ENCODE measurements around the gene LCLAT1. TPM values are rescaled to one million over a fixed set of nuclear protein-coding genes. Genes with fewer than 3 reads are reported as not detected.
"Not testable (repeated sequence)": the region's sequence is repeated elsewhere in the genome, so short reads cannot be mapped to it uniquely, and the experiment has no call there.

Gene LCLAT1
- total and polyA plus RNA-seq, 2 donors: 4.5 to 22.8 TPM

GRCh38 chr2:30454571-30454970 is 7.5 kb downstream of the LCLAT1 start:
- no peak for DNase-seq (ENCODE audit: extremely low spot score)
- WGBS: 59% methylated on average over 6 of the region's 6 CpGs
- no peak overlapping the region for H3K4me3 ChIP-seq (ENCODE audit: low read depth, low read length)
- no peaks in the 10 kb centered on the region for H3K36me3 ChIP-seq (ENCODE audit: insufficient read depth)
- no peaks in the 10 kb centered on the region for H3K4me1 ChIP-seq (ENCODE audit: insufficient read depth)
- peak overlapping the region; percentile 1 for H3K27ac ChIP-seq (ENCODE audit: low read depth)

GRCh38 chr2:30455114-30455738 is 8.2 kb downstream of the LCLAT1 start:
- Histone ChIP-seq H3K4me3 (ENCODE audit: low read depth, low read length) (no peak overlapping the region), H3K27ac (ENCODE audit: low read depth) (no peak overlapping the region), H3K4me1 (ENCODE audit: insufficient read depth) (no peaks in the 10 kb centered on the region), H3K36me3 (ENCODE audit: insufficient read depth) (no peaks in the 10 kb centered on the region)
- WGBS: 41% methylated on average over 7 of the region's 7 CpGs
- DNase-seq (ENCODE audit: extremely low spot score): no peak

GRCh38 chr2:30456106-30456505 is 9.1 kb downstream of the LCLAT1 start:
- WGBS: 97% methylated on average over 2 of the region's 2 CpGs

GRCh38 chr2:30456579-30456978 is 9.5 kb downstream of the LCLAT1 start:
- no peaks in the 10 kb centered on the region for H3K4me1 ChIP-seq (ENCODE audit: insufficient read depth)
- no peak for DNase-seq (ENCODE audit: extremely low spot score)
- H3K4me3 ChIP-seq (ENCODE audit: low read depth, low read length): no peak overlapping the region
- 82% methylated on average over 2 of the region's 2 CpGs for WGBS
- H3K36me3 ChIP-seq (ENCODE audit: insufficient read depth): no peaks in the 10 kb centered on the region
- no peak overlapping the region for H3K27ac ChIP-seq (ENCODE audit: low read depth)

More at GRCh38 chr2:30456106-30456505, 9.1 kb downstream of the LCLAT1 start:
- DNase-seq (ENCODE audit: extremely low spot score): no peak
- no peak overlapping the region for H3K4me3 ChIP-seq (ENCODE audit: low read depth, low read length)
- H3K4me1 ChIP-seq (ENCODE audit: insufficient read depth): no peaks in the 10 kb centered on the region
- no peak overlapping the region for H3K27ac ChIP-seq (ENCODE audit: low read depth)
- no peaks in the 10 kb centered on the region for H3K36me3 ChIP-seq (ENCODE audit: insufficient read depth)

GRCh38 chr2:30457296-30457695 is 10.2 kb downstream of the LCLAT1 start:
- no peak for DNase-seq (ENCODE audit: extremely low spot score)
- Histone ChIP-seq H3K4me3 (ENCODE audit: low read depth, low read length) (no peak overlapping the region), H3K27ac (ENCODE audit: low read depth) (no peak overlapping the region), H3K4me1 (ENCODE audit: insufficient read depth) (no peaks in the 10 kb centered on the region), H3K36me3 (ENCODE audit: insufficient read depth) (no peaks in the 10 kb centered on the region)

GRCh38 chr2:30459140-30459539 is 12.1 kb downstream of the LCLAT1 start:
- DNase-seq (ENCODE audit: extremely low spot score): no peak
- WGBS: 72% methylated on average over 2 of the region's 2 CpGs
- no peak overlapping the region for H3K4me3 ChIP-seq (ENCODE audit: low read depth, low read length)
- no peaks in the 10 kb centered on the region for H3K4me1 ChIP-seq (ENCODE audit: insufficient read depth)
- no peaks in the 10 kb centered on the region for H3K36me3 ChIP-seq (ENCODE audit: insufficient read depth)
- no peak overlapping the region for H3K27ac ChIP-seq (ENCODE audit: low read depth)

GRCh38 chr2:30462131-30462857 is 15.2 kb downstream of the LCLAT1 start:
- DNase-seq (ENCODE audit: extremely low spot score): no peak
- WGBS: 86% methylated on average over 4 of the region's 4 CpGs
- no peak overlapping the region for H3K4me3 ChIP-seq (ENCODE audit: low read depth, low read length)
- H3K27ac ChIP-seq (ENCODE audit: low read depth): no peak overlapping the region
- no peaks in the 10 kb centered on the region for H3K36me3 ChIP-seq (ENCODE audit: insufficient read depth)
- H3K4me1 ChIP-seq (ENCODE audit: insufficient read depth): no peaks in the 10 kb centered on the region

- no peaks in the 10 kb centered on the region for H3K4me1 ChIP-seq (ENCODE audit: insufficient read depth)
- H3K4me3 ChIP-seq (ENCODE audit: low read depth, low read length): no peak overlapping the region
- H3K36me3 ChIP-seq (ENCODE audit: insufficient read depth): no peaks in the 10 kb centered on the region
- WGBS: 39% methylated on average over 2 of the region's 2 CpGs
- DNase-seq (ENCODE audit: extremely low spot score): no peak
- H3K27ac ChIP-seq (ENCODE audit: low read depth): no peak overlapping the region
These were observed 16.5 kb downstream of the LCLAT1 start for GRCh38 chr2:30463535-30463934.

- Histone ChIP-seq H3K4me1 (ENCODE audit: insufficient read depth) (no peaks in the 10 kb centered on the region), H3K36me3 (ENCODE audit: insufficient read depth) (no peaks in the 10 kb centered on the region), H3K4me3 (ENCODE audit: low read depth, low read length) (no peak overlapping the region), H3K27ac (ENCODE audit: low read depth) (no peak overlapping the region)
- 78% methylated on average over 4 of the region's 4 CpGs for WGBS
- DNase-seq (ENCODE audit: extremely low spot score): no peak
These were observed 17.6 kb downstream of the LCLAT1 start for GRCh38 chr2:30464544-30465170.

GRCh38 chr2:30465171-30465545 is 18.1 kb downstream of the LCLAT1 start:
- H3K36me3 ChIP-seq (ENCODE audit: insufficient read depth): no peaks in the 10 kb centered on the region
- peak overlapping the region; percentile 1 for H3K27ac ChIP-seq (ENCODE audit: low read depth)
- H3K4me1 ChIP-seq (ENCODE audit: insufficient read depth): no peaks in the 10 kb centered on the region
- no peak overlapping the region for H3K4me3 ChIP-seq (ENCODE audit: low read depth, low read length)
- no peak for DNase-seq (ENCODE audit: extremely low spot score)
- WGBS: 74% methylated on average over 3 of the region's 3 CpGs

- Histone ChIP-seq H3K4me1 (ENCODE audit: insufficient read depth) (no peaks in the 10 kb centered on the region), H3K27ac (ENCODE audit: low read depth) (no peak overlapping the region), H3K36me3 (ENCODE audit: insufficient read depth) (no peaks in the 10 kb centered on the region), H3K4me3 (ENCODE audit: low read depth, low read length) (no peak overlapping the region)
- WGBS: 94% methylated on average over 1 of the region's 1 CpG
- DNase-seq (ENCODE audit: extremely low spot score): no peak
These were observed 19.2 kb downstream of the LCLAT1 start for GRCh38 chr2:30466216-30466615.

- WGBS: 95% methylated on average over 8 of the region's 8 CpGs
- DNase-seq (ENCODE audit: extremely low spot score); H3K27ac ChIP-seq (ENCODE audit: low read depth); H3K4me3 ChIP-seq (ENCODE audit: low read depth, low read length); H3K4me1 ChIP-seq (ENCODE audit: insufficient read depth); H3K36me3 ChIP-seq (ENCODE audit: insufficient read depth): not testable (repeated sequence)
These were observed 20.2 kb downstream of the LCLAT1 start for GRCh38 chr2:30467062-30467826.

- H3K4me3 ChIP-seq (ENCODE audit: low read depth, low read length): no peak overlapping the region
- H3K36me3 ChIP-seq (ENCODE audit: insufficient read depth): no peaks in the 10 kb centered on the region
- no peak overlapping the region for H3K27ac ChIP-seq (ENCODE audit: low read depth)
- DNase-seq (ENCODE audit: extremely low spot score): no peak
- H3K4me1 ChIP-seq (ENCODE audit: insufficient read depth): no peaks in the 10 kb centered on the region
- WGBS: 83% methylated on average over 1 of the region's 1 CpG
These were observed 23.4 kb downstream of the LCLAT1 start for GRCh38 chr2:30470426-30470825.

GRCh38 chr2:30472326-30472725 is 25.3 kb downstream of the LCLAT1 start:
- H3K27ac ChIP-seq (ENCODE audit: low read depth): no peak overlapping the region
- H3K4me3 ChIP-seq (ENCODE audit: low read depth, low read length): no peak overlapping the region
- no peaks in the 10 kb centered on the region for H3K36me3 ChIP-seq (ENCODE audit: insufficient read depth)
- DNase-seq (ENCODE audit: extremely low spot score): no peak
- no peaks in the 10 kb centered on the region for H3K4me1 ChIP-seq (ENCODE audit: insufficient read depth)

Data from urinary bladder (tissue), 4 donors.